ENCODE measurements around the gene NFU1.

Gene NFU1

DNA sequence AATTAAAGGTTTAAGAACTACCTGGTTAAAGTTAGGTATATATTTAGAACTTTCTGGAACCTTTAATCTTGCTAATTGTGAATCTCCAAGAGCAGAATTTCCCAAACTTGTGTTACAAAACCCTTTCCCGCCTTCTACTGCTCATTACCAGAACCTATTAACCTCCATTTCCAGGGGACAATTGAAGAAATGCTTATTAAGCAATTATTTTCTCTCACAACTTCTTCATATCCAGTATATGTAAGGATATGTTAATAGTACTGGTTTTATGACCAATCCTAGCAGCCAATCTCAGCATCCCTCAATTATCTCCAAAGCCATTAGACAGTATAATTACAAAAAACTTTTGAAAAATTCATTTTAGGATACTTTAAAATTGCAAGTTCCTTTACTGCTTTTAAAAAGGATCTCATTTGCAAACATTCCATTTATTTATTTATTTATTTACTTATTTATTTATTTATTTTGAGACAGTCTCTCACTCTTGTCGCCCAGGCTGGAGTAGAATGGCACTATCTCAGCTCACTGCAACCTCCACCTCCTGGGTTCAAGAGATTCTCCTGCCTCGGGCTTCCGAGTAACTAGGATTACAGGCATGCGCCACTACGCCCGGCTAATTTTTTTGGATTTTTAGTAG is 53.9 kb downstream of the NFU1 start:
- no peaks in the 10 kb centered on the region for H3K9me3 ChIP-seq (ENCODE audit: control insufficient read depth, low read length)
- H3K9ac ChIP-seq: no peak overlapping the region
- peaks cover 3% of the 10 kb centered on the region for H3K4me1 ChIP-seq
- no peak overlapping the region for H3K27ac ChIP-seq
- H3K27me3 ChIP-seq (ENCODE audit: control insufficient read depth, insufficient read depth, low read length): no peaks in the 10 kb centered on the region
- H3K79me2 ChIP-seq: peaks cover 10% of the 10 kb centered on the region
- no peak overlapping the region for H3K4me3 ChIP-seq (ENCODE audit: low read depth, low read length)
- no peaks in the 10 kb centered on the region for H3K36me3 ChIP-seq (ENCODE audit: control insufficient read depth, insufficient read depth, low read length)
- no peak overlapping the region for H2AFZ ChIP-seq
- H3K4me2 ChIP-seq (ENCODE audit: low read length): no peak overlapping the region
- TF ChIP-seq, protein P1, sequence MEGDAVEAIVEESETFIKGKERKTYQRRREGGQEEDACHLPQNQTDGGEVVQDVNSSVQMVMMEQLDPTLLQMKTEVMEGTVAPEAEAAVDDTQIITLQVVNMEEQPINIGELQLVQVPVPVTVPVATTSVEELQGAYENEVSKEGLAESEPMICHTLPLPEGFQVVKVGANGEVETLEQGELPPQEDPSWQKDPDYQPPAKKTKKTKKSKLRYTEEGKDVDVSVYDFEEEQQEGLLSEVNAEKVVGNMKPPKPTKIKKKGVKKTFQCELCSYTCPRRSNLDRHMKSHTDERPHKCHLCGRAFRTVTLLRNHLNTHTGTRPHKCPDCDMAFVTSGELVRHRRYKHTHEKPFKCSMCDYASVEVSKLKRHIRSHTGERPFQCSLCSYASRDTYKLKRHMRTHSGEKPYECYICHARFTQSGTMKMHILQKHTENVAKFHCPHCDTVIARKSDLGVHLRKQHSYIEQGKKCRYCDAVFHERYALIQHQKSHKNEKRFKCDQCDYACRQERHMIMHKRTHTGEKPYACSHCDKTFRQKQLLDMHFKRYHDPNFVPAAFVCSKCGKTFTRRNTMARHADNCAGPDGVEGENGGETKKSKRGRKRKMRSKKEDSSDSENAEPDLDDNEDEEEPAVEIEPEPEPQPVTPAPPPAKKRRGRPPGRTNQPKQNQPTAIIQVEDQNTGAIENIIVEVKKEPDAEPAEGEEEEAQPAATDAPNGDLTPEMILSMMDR (IDR thresholded peaks at IDR 0.05): no peak

GRCh38 chr2:69382547-69382946 is 54.7 kb downstream of the NFU1 start:
- Histone ChIP-seq H3K27ac (no peak overlapping the region), H3K9me3 (ENCODE audit: control insufficient read depth, low read length) (no peaks in the 10 kb centered on the region), H3K4me2 (ENCODE audit: low read length) (no peak overlapping the region), H3K9ac (no peak overlapping the region), H2AFZ (no peak overlapping the region), H3K4me1 (peaks cover under 1% of the 10 kb centered on the region), H3K4me3 (ENCODE audit: low read depth, low read length) (no peak overlapping the region), H3K27me3 (ENCODE audit: control insufficient read depth, insufficient read depth, low read length) (no peaks in the 10 kb centered on the region), H3K36me3 (ENCODE audit: control insufficient read depth, insufficient read depth, low read length) (no peaks in the 10 kb centered on the region), H3K79me2 (peaks cover 10% of the 10 kb centered on the region)
- TF ChIP-seq, protein P1 (IDR thresholded peaks at IDR 0.05): no peak

DNA sequence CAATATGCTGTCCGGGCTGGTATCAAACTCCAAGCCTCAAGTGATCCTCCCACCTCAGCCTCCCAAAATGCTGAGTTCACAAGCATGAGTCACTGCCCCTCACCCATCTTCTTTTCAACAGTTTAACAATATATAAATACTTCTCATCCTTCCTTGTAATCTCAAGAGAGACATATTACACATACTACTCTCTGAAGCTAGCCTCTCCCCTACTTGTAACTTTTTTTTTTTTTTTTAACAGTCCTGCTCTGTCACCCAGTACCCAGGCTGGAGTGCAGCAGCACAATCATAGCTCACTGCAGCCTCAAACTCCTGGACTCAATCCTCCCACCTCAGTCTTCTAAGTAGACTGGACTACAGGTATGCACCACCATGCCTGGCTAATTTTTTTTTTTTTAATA is 55.9 kb downstream of the NFU1 start:
- TF ChIP-seq, protein P1 (IDR thresholded peaks at IDR 0.05): no peak
- Histone ChIP-seq H3K36me3 (ENCODE audit: control insufficient read depth, insufficient read depth, low read length) (no peaks in the 10 kb centered on the region), H3K4me3 (ENCODE audit: low read depth, low read length) (no peak overlapping the region), H2AFZ (no peak overlapping the region), H3K79me2 (peaks cover 7% of the 10 kb centered on the region), H3K27ac (no peak overlapping the region), H3K4me1 (no peaks in the 10 kb centered on the region), H3K9ac (no peak overlapping the region), H3K4me2 (ENCODE audit: low read length) (no peak overlapping the region), H3K27me3 (ENCODE audit: control insufficient read depth, insufficient read depth, low read length) (no peaks in the 10 kb centered on the region), H3K9me3 (ENCODE audit: control insufficient read depth, low read length) (no peaks in the 10 kb centered on the region)

GRCh38 chr2:69380072-69380917 is 56.9 kb downstream of the NFU1 start:
- TF ChIP-seq, protein P1 (IDR thresholded peaks at IDR 0.05): no peak
- Histone ChIP-seq H3K9ac (no peak overlapping the region), H3K36me3 (ENCODE audit: control insufficient read depth, insufficient read depth, low read length) (no peaks in the 10 kb centered on the region), H3K4me1 (peaks cover 3% of the 10 kb centered on the region), H3K9me3 (ENCODE audit: control insufficient read depth, low read length) (no peaks in the 10 kb centered on the region), H3K4me3 (ENCODE audit: low read depth, low read length) (no peak overlapping the region), H3K27me3 (ENCODE audit: control insufficient read depth, insufficient read depth, low read length) (no peaks in the 10 kb centered on the region), H2AFZ (no peak overlapping the region), H3K4me2 (ENCODE audit: low read length) (no peak overlapping the region), H3K27ac (no peak overlapping the region), H3K79me2 (peaks cover 9% of the 10 kb centered on the region)

Measured in parathyroid adenoma (tissue), 2 donors.